K562 (cell line): ENCODE results near the gene SEPTIN1. TPM values are rescaled to one million over a fixed set of nuclear protein-coding genes. Genes with fewer than 3 reads are reported as not detected.

Experiments used
- CBX8 ChIP-seq: fragments of 200-600 bp; sonication (generic); IDR thresholded peaks from 2 replicates; pipeline ENCODE4 v1.6.1; 2012; ENCODE audit warnings: borderline replicate concordance, mixed run types, low read depth, mild to moderate bottlenecking, moderate library complexity, mixed read lengths, low read length, control low read depth, inconsistent platforms; ENCODE audit not compliant: poor library complexity, severe bottlenecking; ENCODE audit errors: extremely low read depth
- CSDE1 ChIP-seq, 2 experiments: fragments of 450-650 bp; IDR thresholded peaks; 2 replicates each; pipeline ENCODE4 v1.6.1; 2016; ENCODE audit warnings: mild to moderate bottlenecking in 1 of 2
- HMGN3 ChIP-seq: IDR thresholded peaks from 2 replicates; pipeline ENCODE4 v1.6.1; 2011; ENCODE audit warnings: borderline replicate concordance, low read depth, mild to moderate bottlenecking, mixed read lengths, low read length; ENCODE audit not compliant: insufficient read length; ENCODE audit errors: extremely low read depth
- HNRNPLL ChIP-seq: fragments of 200-400 bp; formaldehyde crosslinking; IDR thresholded peaks from 2 replicates; pipeline ENCODE4 v1.6.1; 2017; ENCODE audit warnings: low read length, low read depth, mild to moderate bottlenecking; ENCODE audit not compliant: poor library complexity, severe bottlenecking
- IRF9 ChIP-seq: fragments of 450-650 bp; IDR thresholded peaks from 2 replicates; pipeline ENCODE4 v1.6.1; 2016; ENCODE audit warnings: missing biosample characterization, missing genetic modification characterization
- KHSRP ChIP-seq: fragments of 450-650 bp; IDR thresholded peaks from 2 replicates; pipeline ENCODE4 v1.6.1; 2017
- RBM22 ChIP-seq: fragments of 200-400 bp; formaldehyde crosslinking; IDR thresholded peaks from 2 replicates; pipeline ENCODE4 v1.6.1; 2018; ENCODE audit warnings: low read length, low read depth; ENCODE audit not compliant: poor library complexity, severe bottlenecking
- RUNX1 ChIP-seq: sonication (generic); IDR thresholded peaks from 2 replicates; pipeline ENCODE4 v1.6.1; 2016; ENCODE audit warnings: antibody characterized with exemption, low read depth
- SP1 ChIP-seq: sonication (generic); formaldehyde crosslinking; IDR thresholded peaks from 2 replicates; pipeline ENCODE4 v1.8.1; 2022; ENCODE audit warnings: mild to moderate bottlenecking, missing genetic modification reagents
- SRSF1 ChIP-seq: fragments of 200-400 bp; formaldehyde crosslinking; IDR thresholded peaks from 2 replicates; pipeline ENCODE4 v1.6.1; 2017; ENCODE audit warnings: mild to moderate bottlenecking, low read depth, low read length, moderate library complexity
- TAL1 ChIP-seq: fragments of 450-650 bp; IDR thresholded peaks from 2 replicates; pipeline ENCODE4 v1.6.1; 2016; ENCODE audit warnings: mild to moderate bottlenecking
- TSHZ1 ChIP-seq: fragments of 250-450 bp; sonication (Bioruptor Pico); IDR thresholded peaks from 2 replicates; pipeline ENCODE4 v1.4.0; 2020; ENCODE audit warnings: mild to moderate bottlenecking, moderate library complexity
- ZNF318 ChIP-seq, 2 experiments: fragments of 450-650 bp; IDR thresholded peaks; 2 replicates each; pipeline ENCODE4 v1.6.1; 2016; ENCODE audit warnings: mild to moderate bottlenecking in 2 of 2, borderline replicate concordance in 1 of 2, low read depth in 1 of 2, moderate library complexity in 1 of 2
- ZNF431 ChIP-seq: sonication (generic); formaldehyde crosslinking; IDR thresholded peaks from 2 replicates; pipeline ENCODE4 v1.8.0; 2022; ENCODE audit warnings: mild to moderate bottlenecking, missing genetic modification reagents
- polyA plus RNA-seq, 8 experiments: library from polyadenylated mRNA; depleted of rRNA in 4 of 8; stranded (reverse) in 5 of 8; unstranded in 3 of 8; fragments of >200 nt; fragmentation: Nextera tagmentation in 2 of 8; fragmentation: Illumina TruSeq in 1 of 8; extraction: Ambion mirVana in 2 of 8; extraction: Trizol in 1 of 8; gene quantifications; 2 replicates each; pipeline versions ENCODE4 v1.2.1 to v1.2.3, GENCODE V29; 2011 to 2014; ENCODE audit warnings: inconsistent platforms in 1 of 8, missing spikeins in 1 of 8
- total RNA-seq, 7 experiments: library from RNA; depleted of rRNA in 6 of 7; stranded (reverse); fragments of >200 nt in 6 of 7; fragmentation: Illumina TruSeq in 2 of 7; extraction: Trizol in 2 of 7; gene quantifications; 2 replicates each; pipeline versions ENCODE4 v1.2.1 to v1.2.3, GENCODE V29; 2011 to 2021; ENCODE audit warnings: low replicate concordance in 1 of 7

The SEPTIN1 gene
- total and polyA plus RNA-seq, 9 of the 15 experiments (the other 6 are each of a cell fraction or from before 2014, with no cell fraction given): 0.23 to 5.6 (median 1.7) TPM; not detected in 1

GRCh38 chr16:30354423-30355143, 27.8 kb downstream of the SEPTIN1 start (continued):
- TF ChIP-seq TSHZ1: no peak
- no peak for TF ChIP-seq ZNF431 (CRISPR knock-in tag)
- no peak for TF ChIP-seq ZNF318 (IDR thresholded peaks at IDR 0.05; ENCODE audit: borderline replicate concordance in 1 of 2, low read depth in 1 of 2)
- TF ChIP-seq SP1 (CRISPR knock-in tag): no peak
- no peak for TF ChIP-seq KHSRP
- peak; percentile 92 for TF ChIP-seq RBM22
- TF ChIP-seq HNRNPLL: no peak
- TF ChIP-seq TAL1: no peak
- no peak for TF ChIP-seq RUNX1
- no peak for TF ChIP-seq CBX8
- TF ChIP-seq SRSF1: no peak
- TF ChIP-seq IRF9 (tag): no peak
- no peak for TF ChIP-seq CSDE1 (IDR thresholded peaks at IDR 0.05)
- no peak for TF ChIP-seq HMGN3
